K562 (cell line): ENCODE data around the gene PRL. TPM values are rescaled to one million over a fixed set of nuclear protein-coding genes. Genes with fewer than 3 reads are reported as not detected.

Experiments
- ATAC-seq: fragments of 200-7000 bp; cut with Tn5 transposase; 3 replicates; pipeline ENCODE4 v1.9.1; 2020; ENCODE audit warnings: moderate library complexity
- BruUV-seq: library from RNA; stranded (reverse); fragments of 400-500 nt; replicated peaks from 2 replicates; lab custom pipeline; 2021; lab: Mats Ljungman, UMichigan
- CTCF ChIA-PET: fragments of 300-600 bp; formaldehyde crosslinking; extraction: SDS; loops from one replicate; lab custom pipeline; 2021; ENCODE audit warnings: low intra/inter-chr PET ratio; lab: Yijun Ruan, JAX
- POLR2A ChIA-PET: fragments of 300-600, 350-650 bp; sonication (Branson Sonifier 250); formaldehyde crosslinking; extraction: SDS; loops from one replicate; lab custom pipeline; 2021; ENCODE audit warnings: antibody characterized with exemption, inconsistent platforms; lab: Yijun Ruan, JAX
- DNase-seq, 4 experiments: peaks; one replicate each; pipeline versions ENCODE4 v3.0.0 to v3.0.0-alpha.2; 2011 to 2018; ENCODE audit warnings: low spot score in 3 of 4, mixed read lengths in 3 of 4; ENCODE audit errors: extremely low read depth in 1 of 4
- FAIRE-seq: peaks from 2 replicates; lab custom pipeline; 2011; peaks lifted over from hg19 to GRCh38; lab: Jason Lieb, UNC
- H2AFZ ChIP-seq: 2 replicates; pipeline ENCODE4 v1.6.0; 2011; ENCODE audit warnings: low read depth, low read length, control low read depth, inconsistent platforms
- H3K27ac ChIP-seq: fragments of 200-600 bp; 3 replicates; pipeline ENCODE4 v1.8.0; 2011; ENCODE audit warnings: low read depth, mild to moderate bottlenecking, control low read depth, inconsistent platforms, low read length, moderate library complexity, mixed read lengths; ENCODE audit errors: extremely low read depth
- H3K27me3 ChIP-seq, 2 experiments: fragments of 300-600 bp in 1 of 2; 2 replicates in 1 of 2; 3 replicates in 1 of 2; pipeline versions ENCODE4 v1.6.0 to v1.8.0; 2011; ENCODE audit warnings: inconsistent platforms in 2 of 2, low read length in 2 of 2, mild to moderate bottlenecking in 1 of 2, mixed read lengths in 1 of 2, moderate library complexity in 1 of 2; ENCODE audit not compliant: control insufficient read depth in 2 of 2, insufficient read depth in 2 of 2
- H3K36me3 ChIP-seq: fragments of 300-600 bp; 3 replicates; pipeline ENCODE4 v1.8.0; 2011; ENCODE audit warnings: mild to moderate bottlenecking, low read length, inconsistent platforms; ENCODE audit not compliant: control insufficient read depth, insufficient read depth
- H3K4me1 ChIP-seq, 2 experiments: fragments of 200-600 bp in 1 of 2; replicated peaks in 1 of 2; 2 replicates in 1 of 2; 3 replicates in 1 of 2; pipeline versions ENCODE4 v1.5.1 to v1.8.0; 2011; ENCODE audit warnings: inconsistent platforms in 2 of 2, low read length in 2 of 2, mild to moderate bottlenecking in 1 of 2, mixed read lengths in 1 of 2, moderate library complexity in 1 of 2; ENCODE audit not compliant: control insufficient read depth in 2 of 2, insufficient read depth in 2 of 2
- H3K4me2 ChIP-seq: 2 replicates; pipeline ENCODE4 v1.6.1; 2011; ENCODE audit warnings: low read length, control low read depth, inconsistent platforms, mixed read lengths; ENCODE audit not compliant: insufficient read depth
- H3K4me3 ChIP-seq: fragments of 200-600 bp; sonication (generic), shearing (Covaris generic); 2 replicates; pipeline ENCODE4 v1.5.1; 2016; ENCODE audit warnings: control low read depth, inconsistent platforms
- H3K79me2 ChIP-seq: fragments of 200-600 bp; 3 replicates; pipeline ENCODE4 v1.8.0; 2011; ENCODE audit warnings: low read length, inconsistent platforms; ENCODE audit not compliant: control insufficient read depth, insufficient read depth
- H3K9ac ChIP-seq, 2 experiments: 2 replicates each; pipeline versions ENCODE4 v1.6.0 to v1.6.1; 2011; ENCODE audit warnings: low read depth in 2 of 2, low read length in 2 of 2, control low read depth in 1 of 2, inconsistent platforms in 1 of 2, mild to moderate bottlenecking in 1 of 2, mixed read lengths in 1 of 2; ENCODE audit not compliant: insufficient read depth in 1 of 2
- H3K9me1 ChIP-seq: one replicate; pipeline ENCODE4 v1.6.0; 2011; ENCODE audit warnings: inconsistent platforms, mild to moderate bottlenecking, low read length, moderate library complexity; ENCODE audit not compliant: control insufficient read depth, insufficient read depth
- H3K9me3 ChIP-seq: replicated peaks from 2 replicates; pipeline ENCODE4 v1.5.1; 2011; ENCODE audit warnings: low read depth, low read length, inconsistent platforms; ENCODE audit not compliant: control insufficient read depth, insufficient read depth
- H4K20me1 ChIP-seq: replicated peaks from 2 replicates; pipeline ENCODE4 v1.6.1; 2011; ENCODE audit warnings: low read length, inconsistent platforms, mixed read lengths; ENCODE audit not compliant: control insufficient read depth, insufficient read depth
- CBFA2T2 ChIP-seq: fragments of 450-650 bp; conservative IDR thresholded peaks from 2 replicates; pipeline ENCODE4 v1.6.1; 2017; ENCODE audit warnings: mild to moderate bottlenecking
- CBX5 ChIP-seq: IDR thresholded peaks from 2 replicates; pipeline ENCODE4 v1.6.1; 2014; ENCODE audit warnings: low read depth, borderline replicate concordance
- ELF4 ChIP-seq: fragments of 450-650 bp; formaldehyde crosslinking; IDR thresholded peaks from 2 replicates; pipeline ENCODE4 v1.4.0; 2022; ENCODE audit warnings: missing genetic modification characterization
- FOSL1 ChIP-seq: fragments of 200-800 bp; sonication (Bioruptor generic); conservative IDR thresholded peaks from 2 replicates; pipeline ENCODE4 v1.6.1; 2016; ENCODE audit warnings: missing genetic modification characterization, missing compliant biosample characterization
- KDM5B ChIP-seq: fragments of 200-600 bp; sonication (generic); IDR thresholded peaks from 2 replicates; pipeline ENCODE4 v1.6.1; 2012; ENCODE audit warnings: low read depth, mild to moderate bottlenecking, moderate library complexity, low read length, control low read depth, inconsistent platforms; ENCODE audit not compliant: insufficient replicate concordance
- KLF13 ChIP-seq: fragments of 450-650 bp; IDR thresholded peaks from 2 replicates; pipeline ENCODE4 v1.6.1; 2016; ENCODE audit warnings: missing genetic modification characterization, low read depth, mild to moderate bottlenecking, missing compliant biosample characterization, moderate library complexity, borderline replicate concordance
- RAD21 ChIP-seq, 2 experiments: fragments of 250-450 bp in 1 of 2; fragments of 450-650 bp in 1 of 2; sonication (Bioruptor Pico) in 1 of 2; formaldehyde crosslinking in 1 of 2; IDR thresholded peaks in 1 of 2; conservative IDR thresholded peaks in 1 of 2; 2 replicates each; pipeline versions ENCODE4 v1.4.0 to v1.8.0; 2020 to 2022; ENCODE audit warnings: mild to moderate bottlenecking in 2 of 2, moderate library complexity in 1 of 2
- RBM22 ChIP-seq: fragments of 200-400 bp; formaldehyde crosslinking; IDR thresholded peaks from 2 replicates; pipeline ENCODE4 v1.6.1; 2018; ENCODE audit warnings: low read length, low read depth; ENCODE audit not compliant: poor library complexity, severe bottlenecking
- SMAD4 ChIP-seq: fragments of 250-450 bp; sonication (Bioruptor Pico); conservative IDR thresholded peaks from 2 replicates; pipeline ENCODE4 v1.8.0; 2021; ENCODE audit warnings: inconsistent platforms, mild to moderate bottlenecking, moderate library complexity
- SMARCA5 ChIP-seq: fragments of 450-650 bp; IDR thresholded peaks from 2 replicates; pipeline ENCODE4 v1.6.1; 2016
- SRSF7 ChIP-seq: fragments of 200-400 bp; formaldehyde crosslinking; optimal IDR thresholded peaks from 2 replicates; pipeline ENCODE3; 2017; ENCODE audit warnings: mild to moderate bottlenecking, low read depth, low read length
- ZKSCAN1 ChIP-seq: fragments of 150-350 bp; IDR thresholded peaks from 2 replicates; pipeline ENCODE4 v1.6.1; 2016; ENCODE audit warnings: low read depth, low read length
- WGBS: fragments of 100-300 bp; shearing (Covaris generic); methylation state at CpG from one replicate; pipeline ENCODE4 v1.1.6; 2016; ENCODE audit warnings: low coverage, mixed read lengths; ENCODE audit not compliant: insufficient coverage; ENCODE audit errors: missing lambda C conversion rate; 5-methylcytosine and 5-hydroxymethylcytosine counted together
- in situ Hi-C: fragments of 300-500 bp; cut with MboI; formaldehyde crosslinking; loops from 4 replicates; pipeline ENCODE4 v1.15.0; 2018; ENCODE audit warnings: inconsistent platforms, mixed read lengths
- intact Hi-C: fragments of 100-400 bp; cut with micrococcal nuclease; formaldehyde crosslinking; loops from 2 replicates; pipeline ENCODE4 v1.14.2; 2022
- polyA plus RNA-seq, 8 experiments: library from polyadenylated mRNA; depleted of rRNA in 4 of 8; stranded (reverse) in 5 of 8; unstranded in 3 of 8; fragments of >200 nt; fragmentation: Nextera tagmentation in 2 of 8; fragmentation: Illumina TruSeq in 1 of 8; extraction: Ambion mirVana in 2 of 8; extraction: Trizol in 1 of 8; gene quantifications; 2 replicates each; pipeline versions ENCODE4 v1.2.1 to v1.2.3, GENCODE V29; 2011 to 2014; ENCODE audit warnings: inconsistent platforms in 1 of 8, missing spikeins in 1 of 8
- total RNA-seq, 7 experiments: library from RNA; depleted of rRNA in 6 of 7; stranded (reverse); fragments of >200 nt in 6 of 7; fragmentation: Illumina TruSeq in 2 of 7; extraction: Trizol in 2 of 7; gene quantifications; 2 replicates each; pipeline versions ENCODE4 v1.2.1 to v1.2.3, GENCODE V29; 2011 to 2021; ENCODE audit warnings: low replicate concordance in 1 of 7
- TF ChIP-seq, protein P1 (sequence below): IDR thresholded peaks from 2 replicates; pipeline ENCODE4 v1.6.1; 2016; ENCODE audit warnings: missing genetic modification characterization, missing compliant biosample characterization
- TF ChIP-seq, protein P2 (sequence below): fragments of 250-450 bp; sonication (Bioruptor Pico); IDR thresholded peaks from 2 replicates; pipeline ENCODE4 v1.8.0; 2021; ENCODE audit warnings: moderate library complexity, mild to moderate bottlenecking, inconsistent platforms
- TF ChIP-seq, protein P3 (sequence below): fragments of 250-450 bp; sonication (Bioruptor Pico); IDR thresholded peaks from 2 replicates; pipeline ENCODE4 v1.8.0; 2022; ENCODE audit warnings: inconsistent platforms, mild to moderate bottlenecking, moderate library complexity, borderline replicate concordance
- TF ChIP-seq, protein P4 (sequence below): fragments of 450-650 bp; formaldehyde crosslinking; IDR thresholded peaks from 2 replicates; pipeline ENCODE4 v1.4.0; 2020; ENCODE audit warnings: mild to moderate bottlenecking, moderate library complexity

Gene PRL
- total and polyA plus RNA-seq, 9 of the 15 experiments (the other 6 are each of a cell fraction or from before 2014, with no cell fraction given), result not detected

DNA sequence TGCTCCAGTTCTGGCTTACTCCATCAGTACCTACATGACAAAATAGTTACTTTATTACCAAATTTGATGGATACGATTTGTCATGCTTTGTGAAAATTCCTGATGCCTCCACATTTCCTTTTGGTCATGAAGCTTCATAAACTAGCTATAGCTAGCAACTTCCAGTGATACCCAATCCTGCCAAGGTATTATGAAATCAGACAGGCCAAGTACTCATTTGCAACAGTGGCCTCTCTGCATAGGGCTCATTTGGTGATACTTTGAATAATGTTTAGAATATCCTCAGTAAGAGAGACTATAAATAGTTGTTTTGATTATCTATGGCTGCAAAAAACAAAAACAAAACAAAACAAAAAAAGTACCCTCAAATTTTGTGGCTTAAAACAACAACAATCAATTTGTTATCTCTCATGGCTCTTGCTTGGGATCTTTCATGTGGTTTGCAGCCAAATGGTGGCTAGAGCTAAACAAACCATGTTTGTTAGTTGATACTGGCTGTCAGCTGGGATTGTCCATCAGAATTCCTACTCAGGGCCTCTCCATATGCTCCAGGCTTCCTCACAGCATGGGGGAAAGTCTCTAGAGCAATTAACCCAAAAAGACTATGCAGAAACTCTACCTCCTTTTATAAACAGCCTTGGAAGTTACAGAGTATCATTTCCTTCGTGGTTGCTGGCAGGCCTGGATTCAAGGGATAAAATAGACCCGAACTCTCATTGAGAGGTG is 10.1 kb upstream of the PRL start:
- POLR2A ChIA-PET, result no interaction called here
- no peak overlapping the region for H3K4me2 ChIP-seq
- H3K9ac ChIP-seq, result no peak overlapping the region
- CTCF ChIA-PET, result no interaction called here
- no peaks in the 10 kb centered on the region for H4K20me1 ChIP-seq
- WGBS, result 0% methylated on average over 3 of the region's 3 CpGs
- H3K27ac ChIP-seq, result no peak overlapping the region
- FAIRE-seq (no peak), ATAC-seq (no peak), DNase-seq (no peak)
- H3K4me1 ChIP-seq, result no peaks in the 10 kb centered on the region
- in situ Hi-C loops, result no loop called here
- H3K4me3 ChIP-seq, result no peak overlapping the region
- no peaks in the 10 kb centered on the region for H3K27me3 ChIP-seq
- no peaks in the 10 kb centered on the region for H3K9me1 ChIP-seq
- intact Hi-C loops, result no loop called here
- H2AFZ ChIP-seq, result no peak overlapping the region
- no peaks in the 10 kb centered on the region for H3K36me3 ChIP-seq
- no peaks in the 10 kb centered on the region for H3K79me2 ChIP-seq
- no TSS peak for BruUV-seq
- no peaks in the 10 kb centered on the region for H3K9me3 ChIP-seq
- TF ChIP-seq KLF13 (tag), result no peak
- no peak for TF ChIP-seq KDM5B
- TF ChIP-seq RAD21 (CRISPR knock-in tag; conservative IDR thresholded peaks at IDR 0.05 in 1 of 2, IDR thresholded peaks at IDR 0.05 in 1 of 2), result no peak
- no peak for TF ChIP-seq ZKSCAN1
- no peak for TF ChIP-seq SRSF7
- no peak for TF ChIP-seq RBM22
- TF ChIP-seq, protein P1, sequence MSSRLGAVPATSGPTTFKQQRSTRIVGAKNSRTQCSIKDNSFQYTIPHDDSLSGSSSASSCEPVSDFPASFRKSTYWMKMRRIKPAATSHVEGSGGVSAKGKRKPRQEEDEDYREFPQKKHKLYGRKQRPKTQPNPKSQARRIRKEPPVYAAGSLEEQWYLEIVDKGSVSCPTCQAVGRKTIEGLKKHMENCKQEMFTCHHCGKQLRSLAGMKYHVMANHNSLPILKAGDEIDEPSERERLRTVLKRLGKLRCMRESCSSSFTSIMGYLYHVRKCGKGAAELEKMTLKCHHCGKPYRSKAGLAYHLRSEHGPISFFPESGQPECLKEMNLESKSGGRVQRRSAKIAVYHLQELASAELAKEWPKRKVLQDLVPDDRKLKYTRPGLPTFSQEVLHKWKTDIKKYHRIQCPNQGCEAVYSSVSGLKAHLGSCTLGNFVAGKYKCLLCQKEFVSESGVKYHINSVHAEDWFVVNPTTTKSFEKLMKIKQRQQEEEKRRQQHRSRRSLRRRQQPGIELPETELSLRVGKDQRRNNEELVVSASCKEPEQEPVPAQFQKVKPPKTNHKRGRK (tag), result no peak
- TF ChIP-seq, protein P2, sequence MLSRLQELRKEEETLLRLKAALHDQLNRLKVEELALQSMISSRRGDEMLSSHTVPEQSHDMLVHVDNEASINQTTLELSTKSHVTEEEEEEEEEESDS (CRISPR knock-in tag), result no peak
- TF ChIP-seq FOSL1 (tag), result no peak
- no peak for TF ChIP-seq ELF4 (CRISPR knock-in tag)
- no peak for TF ChIP-seq SMARCA5
- TF ChIP-seq CBX5, result no peak
- TF ChIP-seq SMAD4 (CRISPR knock-in tag), result no peak
- TF ChIP-seq, protein P3, sequence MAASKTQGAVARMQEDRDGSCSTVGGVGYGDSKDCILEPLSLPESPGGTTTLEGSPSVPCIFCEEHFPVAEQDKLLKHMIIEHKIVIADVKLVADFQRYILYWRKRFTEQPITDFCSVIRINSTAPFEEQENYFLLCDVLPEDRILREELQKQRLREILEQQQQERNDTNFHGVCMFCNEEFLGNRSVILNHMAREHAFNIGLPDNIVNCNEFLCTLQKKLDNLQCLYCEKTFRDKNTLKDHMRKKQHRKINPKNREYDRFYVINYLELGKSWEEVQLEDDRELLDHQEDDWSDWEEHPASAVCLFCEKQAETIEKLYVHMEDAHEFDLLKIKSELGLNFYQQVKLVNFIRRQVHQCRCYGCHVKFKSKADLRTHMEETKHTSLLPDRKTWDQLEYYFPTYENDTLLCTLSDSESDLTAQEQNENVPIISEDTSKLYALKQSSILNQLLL, result no peak
- TF ChIP-seq, protein P4, sequence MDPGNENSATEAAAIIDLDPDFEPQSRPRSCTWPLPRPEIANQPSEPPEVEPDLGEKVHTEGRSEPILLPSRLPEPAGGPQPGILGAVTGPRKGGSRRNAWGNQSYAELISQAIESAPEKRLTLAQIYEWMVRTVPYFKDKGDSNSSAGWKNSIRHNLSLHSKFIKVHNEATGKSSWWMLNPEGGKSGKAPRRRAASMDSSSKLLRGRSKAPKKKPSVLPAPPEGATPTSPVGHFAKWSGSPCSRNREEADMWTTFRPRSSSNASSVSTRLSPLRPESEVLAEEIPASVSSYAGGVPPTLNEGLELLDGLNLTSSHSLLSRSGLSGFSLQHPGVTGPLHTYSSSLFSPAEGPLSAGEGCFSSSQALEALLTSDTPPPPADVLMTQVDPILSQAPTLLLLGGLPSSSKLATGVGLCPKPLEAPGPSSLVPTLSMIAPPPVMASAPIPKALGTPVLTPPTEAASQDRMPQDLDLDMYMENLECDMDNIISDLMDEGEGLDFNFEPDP (CRISPR knock-in tag), result no peak
- TF ChIP-seq CBFA2T2, result no peak
